GM19395 (cell line): ENCODE measurements around the gene ATXN1.
"Not testable (repeated sequence)": the region's sequence is repeated elsewhere in the genome, so short reads cannot be mapped to it uniquely, and the experiment has no call there.

Source experiments
- ATAC-seq: cut with Tn5 transposase; IDR thresholded peaks from one replicate; pipeline ENCODE4 v1.9.1; 2021; ENCODE audit warnings: mild to moderate bottlenecking, moderate library complexity; ENCODE audit not compliant: unreplicated experiment

The ATXN1 gene

GRCh38 chr6:16277101-16277981 is 483.9 kb downstream of the ATXN1 start:
- ATAC-seq: no peak

GRCh38 chr6:16274885-16275589 is 486.2 kb downstream of the ATXN1 start:
- ATAC-seq: no peak

GRCh38 chr6:16274483-16274882 is 486.8 kb downstream of the ATXN1 start:
- ATAC-seq: no peak

- no peak for ATAC-seq
Observed at GRCh38 chr6:16273256-16273655, 488.0 kb downstream of the ATXN1 start.

- ATAC-seq: no peak
Observed at GRCh38 chr6:16272201-16272600, 489.1 kb downstream of the ATXN1 start.

- ATAC-seq: no peak
Observed at GRCh38 chr6:16271428-16271827, 489.8 kb downstream of the ATXN1 start.

GRCh38 chr6:16270178-16270794 is 491.0 kb downstream of the ATXN1 start:
- no peak for ATAC-seq

GRCh38 chr6:16269442-16270070 is 491.7 kb downstream of the ATXN1 start:
- ATAC-seq: not testable (repeated sequence)

GRCh38 chr6:16267428-16268263 is 493.6 kb downstream of the ATXN1 start:
- ATAC-seq: no peak

- ATAC-seq: no peak
Observed at GRCh38 chr6:16265351-16266341, 495.6 kb downstream of the ATXN1 start.

GRCh38 chr6:16264785-16265184 is 496.5 kb downstream of the ATXN1 start:
- no peak for ATAC-seq

- ATAC-seq: not testable (repeated sequence)
Observed at GRCh38 chr6:16263464-16264099, 497.7 kb downstream of the ATXN1 start.

GRCh38 chr6:16262773-16263172 is 498.5 kb downstream of the ATXN1 start:
- not testable (repeated sequence) for ATAC-seq

GRCh38 chr6:16260602-16261001 is 500.7 kb downstream of the ATXN1 start:
- not testable (repeated sequence) for ATAC-seq

- ATAC-seq: not testable (repeated sequence)
Observed at GRCh38 chr6:16259604-16260003, 501.7 kb downstream of the ATXN1 start.

- ATAC-seq: no peak
Observed at GRCh38 chr6:16258709-16259075, 502.6 kb downstream of the ATXN1 start.

GRCh38 chr6:16257999-16258708 is 503.1 kb downstream of the ATXN1 start:
- no peak for ATAC-seq

- no peak for ATAC-seq
Observed at GRCh38 chr6:16256781-16257180, 504.5 kb downstream of the ATXN1 start.
